ENCODE results near the gene PLAAT3.
"Not testable (repeated sequence)": the region's sequence is repeated elsewhere in the genome, so short reads cannot be mapped to it uniquely, and the experiment has no call there.

PLAAT3 gene

DNA sequence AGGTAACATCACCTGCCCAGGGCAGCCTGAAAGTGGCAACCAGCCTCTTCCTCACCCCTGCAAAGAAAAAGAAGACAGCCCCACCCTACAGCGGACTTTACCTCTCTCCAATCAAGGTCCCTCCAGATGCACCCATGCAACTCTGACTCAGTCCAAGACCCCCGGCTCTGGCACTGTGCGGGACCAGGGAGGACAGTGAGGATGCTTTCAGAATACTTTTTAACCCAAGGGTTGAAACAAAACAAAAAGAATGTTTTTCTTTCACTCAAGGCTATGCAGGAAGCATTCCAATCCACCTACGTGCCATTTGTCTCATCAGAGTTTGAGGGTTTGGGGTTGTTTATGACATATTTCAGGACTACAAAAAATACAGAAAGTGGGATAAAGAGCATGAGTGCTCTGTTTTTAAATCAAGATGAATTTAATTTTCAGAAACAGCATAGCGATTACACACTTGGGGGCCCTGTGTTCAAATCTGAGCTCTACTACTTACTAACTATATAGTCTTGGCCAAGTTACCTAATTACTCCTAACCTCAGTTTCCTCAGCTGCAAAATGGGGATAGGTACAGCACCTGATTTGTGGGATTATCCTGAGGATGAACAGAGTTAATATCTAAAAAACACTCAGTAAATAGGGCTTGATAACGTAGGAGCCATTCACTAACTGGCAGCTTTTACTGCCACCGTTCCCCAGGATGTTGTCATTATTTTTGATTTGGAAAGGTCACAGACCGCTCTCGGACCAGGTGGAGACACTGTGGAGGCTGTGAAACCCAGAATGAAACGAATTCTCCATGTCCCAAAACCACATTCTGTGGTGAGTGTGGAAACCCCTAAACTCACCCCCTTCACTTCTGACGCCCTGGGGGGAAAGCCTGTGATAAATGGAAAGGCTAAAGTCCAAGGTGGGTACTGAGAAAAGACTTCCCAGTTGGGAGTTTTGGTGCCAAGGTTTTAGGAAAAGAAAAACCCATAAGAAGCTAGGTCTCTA, 5.6 kb downstream of the PLAAT3 start:
- peak; percentile 36 for DNase-seq (ENCODE audit: low spot score)

DNA sequence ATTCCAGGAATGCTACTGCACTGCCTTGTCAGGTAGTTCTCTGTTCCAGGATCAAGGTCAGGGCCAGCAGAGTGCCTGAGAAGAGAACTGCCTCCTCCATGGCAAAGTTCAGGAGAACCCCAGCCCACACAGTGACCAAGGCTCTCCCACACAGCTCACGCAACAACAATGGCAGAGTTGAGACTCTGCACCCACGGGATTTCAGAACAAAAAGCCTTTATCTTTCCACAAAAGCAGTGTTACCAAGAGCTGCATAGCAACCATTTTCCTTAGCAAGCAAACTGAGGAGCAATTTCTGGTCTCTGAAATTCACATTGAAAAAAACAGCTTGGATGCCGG, 11.1 kb downstream of the PLAAT3 start:
- no peak for DNase-seq (ENCODE audit: low spot score)

DNA sequence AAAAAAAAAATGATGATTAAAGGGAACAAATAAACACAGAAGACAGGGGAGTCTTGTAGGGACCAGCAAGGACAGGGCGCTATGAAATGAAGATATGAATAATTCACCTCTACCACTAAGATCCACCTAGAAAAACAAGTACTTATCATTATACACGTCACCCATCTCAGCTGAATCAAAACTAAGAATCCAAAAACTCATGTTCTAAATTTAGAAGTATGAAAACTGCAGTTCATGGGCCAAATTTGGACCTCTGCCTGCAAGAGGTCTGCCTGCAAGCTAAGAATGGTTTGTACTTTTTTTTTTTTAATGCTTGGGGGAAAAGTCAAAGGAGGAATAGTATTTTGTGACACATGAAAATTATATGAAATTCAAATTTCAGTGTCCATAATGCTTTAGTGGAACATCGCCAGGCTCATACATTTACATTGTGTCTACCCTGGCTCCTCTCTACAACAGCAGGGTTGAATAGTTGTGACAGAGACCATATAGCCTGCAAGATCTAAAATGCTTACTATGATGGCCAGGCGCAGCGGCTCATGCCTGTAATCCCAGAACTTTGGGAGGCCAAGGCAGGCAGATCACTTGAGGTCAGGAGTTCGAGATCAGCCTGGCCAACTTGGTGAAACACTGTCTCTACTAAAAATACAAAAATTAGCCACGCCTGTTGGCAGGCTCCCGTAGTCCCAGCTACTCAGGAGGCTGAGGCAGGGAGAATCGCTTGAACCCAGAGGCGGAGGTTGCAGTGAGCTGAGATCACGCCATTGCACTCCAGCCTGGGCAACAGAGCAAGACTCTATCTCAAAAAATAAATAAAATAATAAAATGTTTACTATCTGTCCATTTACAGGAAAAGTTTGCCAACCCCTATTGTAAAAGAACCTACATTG, 11.7 kb downstream of the PLAAT3 start:
- DNase-seq (ENCODE audit: low spot score) = peak; percentile 36

DNA sequence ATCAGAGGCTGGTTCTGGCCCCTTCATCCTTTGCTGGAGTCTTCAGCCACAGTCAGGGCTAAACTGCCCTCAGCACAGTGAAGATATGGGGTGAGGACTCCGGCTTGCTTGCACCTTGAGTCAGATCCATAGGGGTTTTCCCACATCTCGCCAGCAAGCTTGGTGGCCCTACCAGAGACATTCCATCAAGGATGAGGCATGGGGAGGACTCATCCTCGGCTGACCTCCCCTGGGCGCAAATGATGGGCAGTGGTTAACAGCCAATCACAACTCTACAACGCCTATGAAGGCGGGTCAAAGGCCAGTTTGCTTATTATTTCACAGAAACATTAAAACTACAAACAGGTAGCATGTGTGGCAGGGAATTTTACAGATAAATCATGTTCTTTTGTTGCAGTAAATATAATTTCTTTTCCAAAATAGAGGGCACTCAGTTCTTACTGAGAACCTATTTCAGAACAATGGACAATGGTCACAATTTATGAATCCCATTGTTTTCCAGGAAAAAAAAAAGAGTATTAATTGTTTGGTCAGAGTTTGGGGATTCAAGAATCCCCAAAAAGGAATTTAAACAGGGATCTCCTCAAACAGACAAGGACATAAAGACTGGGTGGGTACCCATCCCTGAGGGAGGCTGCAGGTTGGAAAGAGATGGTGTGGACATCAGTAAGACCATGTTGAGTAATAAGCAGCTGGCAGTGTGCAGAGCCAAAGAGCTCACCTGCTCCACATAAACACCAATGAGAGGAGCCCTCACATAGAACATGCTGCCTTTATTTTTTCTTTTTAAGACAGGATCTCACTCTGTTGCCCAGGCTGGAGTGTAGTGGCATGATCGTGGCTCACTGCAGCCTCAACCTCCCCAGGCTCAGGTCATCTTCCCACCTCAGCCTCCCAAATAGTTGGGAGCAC, 14.8 kb downstream of the PLAAT3 start:
- peak; percentile 89 for DNase-seq (ENCODE audit: low spot score)

DNA sequence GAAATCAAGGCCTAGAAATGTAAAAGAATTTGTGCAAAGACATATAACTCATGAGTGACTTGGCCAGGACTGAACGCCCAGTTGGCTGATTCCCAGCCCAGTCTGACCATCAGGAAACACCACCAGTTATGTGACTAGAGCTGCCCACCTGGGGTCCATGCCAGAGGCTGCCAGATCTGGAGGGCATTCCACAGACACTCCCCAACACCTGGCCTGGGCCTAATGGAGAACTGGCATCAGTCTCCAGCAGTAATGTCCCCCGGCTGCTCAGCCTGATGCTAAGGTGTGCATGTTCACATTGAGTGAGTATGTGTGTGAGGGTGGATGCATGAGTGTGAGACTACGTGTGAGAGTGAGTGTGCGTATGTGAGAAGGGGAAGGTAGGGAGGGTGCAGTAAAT, 15.7 kb downstream of the PLAAT3 start:
- DNase-seq (ENCODE audit: low spot score) = no peak

DNA sequence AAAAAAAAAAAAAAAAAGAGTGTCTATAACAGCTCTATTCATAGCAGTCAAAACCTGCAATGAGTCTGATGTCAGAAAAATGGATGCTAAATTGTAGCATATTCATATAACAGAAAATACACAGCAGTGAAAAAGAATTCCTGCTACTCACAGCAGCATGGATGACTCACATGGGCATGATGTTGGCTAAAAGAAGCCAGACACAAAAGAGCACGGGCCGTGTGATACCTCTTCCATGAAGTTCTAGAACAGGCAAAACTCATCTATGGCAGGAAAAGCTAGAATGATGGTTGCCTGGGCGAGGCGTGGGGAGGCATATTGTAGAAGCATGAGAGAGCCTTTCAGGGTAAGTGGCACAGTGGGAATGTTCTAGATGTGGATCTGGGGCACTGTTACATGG, 18.9 kb downstream of the PLAAT3 start:
- DNase-seq (ENCODE audit: low spot score) = no peak

DNA sequence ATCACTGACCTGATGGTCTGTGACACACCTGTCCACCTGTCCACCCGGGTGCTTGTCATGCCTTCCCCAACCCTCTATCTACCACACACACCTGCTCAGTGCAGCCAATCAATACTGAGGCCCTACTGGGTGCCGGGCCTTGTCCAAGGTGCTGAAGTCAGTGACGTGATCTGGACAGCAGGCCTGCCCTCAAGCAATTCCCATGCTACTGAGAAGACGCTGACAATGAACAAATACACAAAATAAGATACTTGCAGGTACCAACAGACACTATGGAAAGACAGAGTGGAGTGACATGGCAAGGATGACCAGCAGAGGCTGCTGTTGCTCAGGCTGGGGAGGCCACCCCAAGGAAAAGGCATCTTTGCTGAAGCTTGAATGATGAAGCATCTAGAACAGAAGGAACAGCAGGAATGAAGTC, 21.2 kb downstream of the PLAAT3 start:
- no peak for DNase-seq (ENCODE audit: low spot score)

DNA sequence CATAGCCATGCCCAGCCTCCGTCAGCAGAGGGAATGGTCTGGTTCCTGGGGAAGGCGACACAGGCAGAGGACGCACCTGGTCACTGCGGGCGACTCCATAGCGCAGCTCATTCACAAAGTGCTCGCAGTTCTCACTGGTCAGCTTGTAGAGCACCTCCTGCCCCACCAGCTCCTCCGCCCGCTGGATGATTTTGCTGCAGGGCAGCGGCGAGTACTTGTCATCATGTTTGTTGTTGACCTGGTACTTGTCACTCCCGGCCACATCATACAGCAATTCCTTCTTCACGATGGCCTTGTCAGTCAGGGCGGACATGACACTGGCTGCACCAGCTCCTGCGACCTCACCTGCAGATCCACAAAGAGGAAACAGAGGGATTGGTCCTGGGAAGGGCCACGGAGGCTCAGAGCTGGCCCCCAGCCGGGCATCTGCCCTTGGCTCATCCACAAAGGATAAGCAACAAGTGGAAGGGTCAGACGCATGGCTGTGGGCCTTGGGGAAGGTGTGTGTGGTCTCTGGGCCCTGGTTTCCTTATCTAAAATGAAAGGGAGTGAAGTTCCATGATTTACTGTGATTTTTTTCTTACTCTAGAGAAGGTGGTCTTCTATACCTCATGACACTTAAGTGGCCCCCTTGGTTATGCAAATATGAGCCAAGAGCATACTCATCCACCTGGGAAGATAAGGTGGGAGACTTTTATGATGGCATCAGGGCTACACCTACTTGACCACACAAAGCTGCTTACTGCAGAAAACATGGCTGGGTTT, 24.0 kb downstream of the PLAAT3 start:
- no peak for DNase-seq (ENCODE audit: low spot score)

DNA sequence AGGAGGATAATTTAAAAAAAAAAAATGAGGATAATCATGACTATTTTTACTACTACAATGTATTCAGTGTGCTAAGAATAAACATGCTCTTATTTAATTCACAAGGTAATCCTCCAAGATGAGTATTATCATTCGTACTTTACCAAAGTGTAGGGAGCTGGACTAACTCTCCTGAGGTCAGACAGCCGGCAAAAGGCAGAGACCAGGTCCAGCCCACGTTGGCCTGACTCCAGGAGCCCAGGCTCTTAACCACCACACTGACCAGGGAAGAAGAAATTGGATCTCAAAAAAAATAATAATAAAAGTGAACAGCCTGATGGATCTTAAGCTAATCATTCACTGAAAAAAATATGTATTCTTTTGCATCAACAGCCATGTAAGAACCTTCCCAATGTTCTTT, 25.2 kb downstream of the PLAAT3 start:
- DNase-seq (ENCODE audit: low spot score) = no peak

DNA sequence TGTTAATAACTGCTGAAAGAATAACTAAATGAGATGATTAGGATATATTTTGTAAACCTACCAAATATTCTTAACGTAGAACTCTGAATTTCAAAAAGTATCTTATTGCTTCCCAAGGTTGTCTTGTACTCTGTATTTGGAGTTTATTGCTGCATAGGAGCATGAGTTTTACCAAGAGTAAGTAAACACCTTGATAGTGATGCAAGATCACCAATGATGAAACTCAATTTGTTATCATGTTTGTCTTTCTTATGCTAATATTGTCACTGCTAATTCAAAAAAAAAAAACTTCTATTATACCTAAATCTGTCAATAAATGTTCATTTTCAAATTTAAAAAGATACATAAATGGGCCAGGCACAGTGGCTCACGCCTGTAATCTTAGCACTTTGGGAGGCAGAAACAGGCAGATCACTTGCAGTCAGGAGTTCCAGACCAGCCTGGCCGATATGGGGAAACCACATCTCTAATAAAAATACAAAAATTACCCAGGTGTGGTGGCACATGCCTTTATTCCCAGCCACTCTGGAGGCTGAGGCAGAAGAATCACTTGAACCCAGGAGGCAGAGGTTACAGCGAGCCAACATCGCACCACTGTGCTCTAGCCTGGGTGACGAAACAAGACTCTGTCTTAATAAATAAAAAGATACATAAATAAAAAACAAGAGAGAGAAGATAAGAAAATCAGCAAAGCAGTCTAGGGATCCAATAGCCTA, 27.6 kb downstream of the PLAAT3 start:
- DNase-seq (ENCODE audit: low spot score) = no peak

DNA sequence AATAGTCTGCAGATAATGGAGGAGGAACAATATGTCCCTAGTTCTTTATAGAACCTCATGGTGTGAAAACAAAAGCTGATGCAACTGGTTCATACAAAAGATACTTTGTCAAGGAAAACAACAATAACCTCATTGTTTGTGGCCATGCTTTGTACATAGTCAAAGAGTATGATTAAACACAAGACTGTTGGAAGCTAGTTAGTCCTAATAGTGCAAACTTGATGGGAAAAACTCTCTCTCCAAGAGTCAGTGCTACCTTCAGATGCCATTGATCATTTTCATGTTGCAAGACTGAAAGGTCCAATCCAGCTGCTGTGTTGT, 30.9 kb downstream of the PLAAT3 start:
- DNase-seq (ENCODE audit: low spot score) = no peak

DNA sequence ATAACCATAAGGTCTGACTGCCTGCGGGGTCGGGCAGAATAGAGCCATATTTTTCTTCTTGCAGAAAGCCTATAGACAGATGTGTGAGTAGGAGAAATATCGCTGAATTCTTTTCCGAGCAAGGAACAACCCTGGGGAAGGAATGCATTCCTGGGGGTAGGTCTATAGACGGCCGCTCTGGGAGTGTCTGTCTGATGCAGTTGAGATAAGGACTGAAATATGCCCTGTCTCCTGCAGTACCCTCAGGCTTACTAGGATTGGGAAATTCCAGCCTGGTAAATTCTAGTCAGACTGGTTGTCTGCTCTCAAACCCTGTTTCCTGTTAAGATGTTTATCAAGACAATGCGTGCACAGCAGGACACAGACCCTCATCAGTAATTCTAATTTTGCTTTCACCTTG, 33.0 kb downstream of the PLAAT3 start:
- not testable (repeated sequence) for DNase-seq (ENCODE audit: low spot score)

DNA sequence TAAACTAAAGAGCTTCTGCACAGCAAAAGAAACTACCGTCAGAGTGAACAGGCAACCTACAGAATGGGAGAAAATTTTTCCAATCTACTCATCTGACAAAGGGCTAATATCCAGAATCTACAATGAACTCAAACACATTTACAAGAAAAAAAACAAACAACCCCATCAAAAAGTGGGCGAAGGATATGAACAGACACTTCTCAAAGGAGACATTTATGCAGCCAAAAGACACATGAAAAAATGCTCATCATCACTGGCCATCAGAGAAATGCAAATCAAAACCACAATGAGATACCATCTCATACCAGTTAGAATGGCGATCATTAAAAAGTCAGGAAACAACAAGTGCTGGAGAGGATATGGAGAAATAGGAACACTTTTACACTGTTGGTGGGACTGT, 35.4 kb downstream of the PLAAT3 start:
- DNase-seq (ENCODE audit: low spot score) = not testable (repeated sequence)

DNA sequence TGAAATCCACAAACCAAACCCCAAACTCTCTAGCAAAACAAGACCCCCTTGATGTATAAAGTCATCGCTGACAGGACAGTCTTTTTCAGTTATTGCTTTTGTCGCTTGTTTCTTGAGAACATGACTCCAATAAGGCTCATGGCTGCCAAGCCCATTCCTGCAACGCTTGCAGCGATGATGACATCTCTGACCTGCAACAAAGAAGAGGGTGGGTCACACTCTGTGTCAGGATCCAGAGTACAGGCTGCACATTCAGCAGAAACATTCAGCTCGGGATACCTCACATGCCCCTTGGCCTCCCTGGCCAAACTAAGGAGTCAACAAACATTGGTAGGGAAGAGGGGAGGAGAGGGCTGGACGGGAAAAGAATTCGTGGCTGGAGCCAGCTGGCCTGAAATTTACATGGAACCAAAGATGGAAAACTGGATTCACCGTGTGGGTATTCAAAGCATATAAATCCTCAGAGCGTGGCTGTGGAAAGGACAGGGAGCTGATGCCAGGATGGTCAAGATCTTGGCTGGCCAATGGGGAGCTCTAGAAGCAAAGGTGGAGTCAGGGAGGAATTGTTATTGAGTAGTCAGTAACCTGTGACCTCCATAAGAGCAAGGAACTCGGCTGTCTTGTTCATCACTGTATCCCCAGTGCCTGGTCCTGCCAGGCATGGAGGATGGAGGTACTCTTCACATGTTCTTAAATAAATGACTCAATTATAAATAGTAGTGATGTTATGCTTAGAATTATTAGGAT, 39.2 kb downstream of the PLAAT3 start:
- DNase-seq (ENCODE audit: low spot score) = no peak

DNA sequence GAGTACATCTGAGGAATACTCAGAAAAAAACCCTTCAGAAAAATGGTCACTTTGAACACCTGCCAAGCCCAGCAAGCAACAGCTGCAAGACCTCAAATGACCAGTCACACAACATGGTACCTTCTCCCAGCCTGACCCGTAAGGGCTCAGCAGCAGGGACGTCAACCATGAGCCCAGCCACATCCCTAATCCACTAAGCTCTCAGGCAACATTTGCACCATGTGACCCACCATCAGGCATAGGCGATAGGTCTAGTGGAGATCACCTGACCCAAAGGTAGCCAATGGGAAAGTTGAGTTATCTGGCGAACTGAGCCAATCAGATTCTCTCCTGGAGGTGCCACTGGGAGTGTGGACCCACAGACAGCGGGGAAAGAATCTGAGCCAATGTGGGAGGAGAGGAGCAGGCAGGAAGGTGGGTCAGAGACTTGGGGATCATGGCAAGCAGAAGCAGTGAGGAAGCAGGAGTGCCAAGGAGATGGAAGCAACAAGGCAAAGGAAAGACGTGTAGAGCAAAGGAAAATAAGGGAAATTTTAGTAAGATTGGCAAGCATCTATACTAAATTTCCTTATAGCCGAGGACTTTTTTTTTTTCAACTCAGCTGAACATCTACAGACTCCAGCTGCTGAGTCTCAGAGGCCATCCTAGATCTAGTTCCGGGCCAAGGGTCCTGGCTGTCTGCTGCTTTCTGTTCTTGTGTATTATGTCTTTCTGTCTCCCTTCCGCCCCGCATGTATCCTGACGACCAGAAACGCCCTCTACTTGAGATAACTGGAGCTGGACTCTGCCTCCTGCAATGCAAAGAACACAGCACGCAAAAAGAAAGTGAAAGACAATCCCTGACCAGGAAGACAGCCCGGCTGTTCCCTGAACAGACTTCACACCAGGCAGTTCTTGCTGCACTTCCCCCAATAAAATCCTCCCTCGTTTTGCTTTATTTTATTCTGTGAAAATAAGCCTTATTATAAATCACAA, 40.1 kb downstream of the PLAAT3 start:
- DNase-seq (ENCODE audit: low spot score) = peak; percentile 61

DNA sequence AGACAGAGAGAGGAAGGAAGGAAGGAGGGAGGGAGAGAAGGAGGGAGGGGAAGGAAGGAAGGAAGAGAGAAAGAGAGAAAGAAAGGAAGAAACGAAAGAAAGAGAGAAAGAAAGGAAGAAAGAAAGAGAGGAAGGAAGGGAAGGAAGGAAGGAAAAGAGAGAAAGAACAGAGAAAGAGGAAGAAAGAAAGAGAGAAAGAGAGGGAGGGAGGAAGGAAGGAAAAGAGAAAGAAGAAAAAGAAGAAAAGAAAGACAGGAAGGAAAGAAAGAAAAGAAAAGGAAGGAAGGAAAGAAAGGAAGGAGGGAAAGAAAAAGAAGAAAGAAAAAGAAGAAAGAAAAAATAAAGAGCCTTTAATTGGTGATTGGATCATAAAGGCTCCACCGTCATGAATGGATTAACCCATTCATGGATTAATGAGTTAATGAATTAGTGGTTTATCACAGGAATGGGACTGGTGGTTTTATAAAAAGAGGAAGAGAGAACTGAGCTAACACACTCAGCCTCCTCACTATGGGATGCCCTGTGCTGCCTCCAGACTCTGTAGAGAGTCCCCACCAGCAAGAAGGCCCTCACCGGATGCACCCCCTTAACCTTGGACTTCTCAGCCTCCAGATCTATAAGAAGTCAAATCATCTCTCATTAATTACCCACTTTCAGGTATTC, 42.1 kb downstream of the PLAAT3 start:
- no peak for DNase-seq (ENCODE audit: low spot score)

DNA sequence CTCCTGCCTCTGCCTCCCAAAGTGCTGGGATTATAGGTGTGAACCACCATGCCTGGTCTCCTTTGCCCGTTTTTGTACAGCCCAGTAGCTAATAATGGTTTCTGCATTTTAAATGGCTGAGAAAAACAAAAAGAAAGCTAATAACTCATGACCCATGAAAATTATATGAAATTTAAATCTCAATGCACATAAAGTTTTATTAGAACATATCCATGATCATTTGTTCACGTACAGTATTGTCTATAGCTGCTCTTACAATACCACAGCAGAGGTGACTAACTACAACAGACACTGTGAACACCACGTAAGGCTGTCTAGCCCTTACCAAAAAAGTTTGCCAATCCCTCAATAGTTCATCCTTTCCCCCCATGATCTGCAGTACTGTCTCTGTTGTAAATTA, 44.7 kb downstream of the PLAAT3 start:
- no peak for DNase-seq (ENCODE audit: low spot score)

Measured in AG08396 (cell line).